GM23338 (cell line): ENCODE data around the gene NPAS3. TPM values are rescaled to one million over a fixed set of nuclear protein-coding genes. Genes with fewer than 3 reads are reported as not detected.
A peak's percentile ranks its signal among the peaks of the same experiment; 100 is the strongest.

ENCODE experiments used
- ATAC-seq: fragments of 200-7000 bp; cut with Tn5 transposase; 3 replicates; pipeline ENCODE4 v1.9.1; 2020
- DNase-seq: peaks from one replicate; pipeline ENCODE4 v3.0.0-alpha.2; 2015; ENCODE audit warnings: low spot score
- H2AFZ ChIP-seq: fragments of 200-600 bp; sonication (generic); 2 replicates; pipeline ENCODE4 v1.8.0; 2016; ENCODE audit warnings: antibody characterized with exemption, mild to moderate bottlenecking, moderate library complexity
- H3F3A ChIP-seq: fragments of 200-600 bp; sonication (generic); replicated peaks from 2 replicates; pipeline ENCODE4 v1.8.0; 2017; ENCODE audit warnings: antibody characterized with exemption, mixed run types, low read depth
- H3K27ac ChIP-seq: fragments of 200-600 bp; sonication (generic); 2 replicates; pipeline ENCODE4 v1.6.1; 2016; ENCODE audit warnings: low read depth
- H3K27me3 ChIP-seq: fragments of 200-600 bp; sonication (generic); 2 replicates; pipeline ENCODE4 v1.8.0; 2016; ENCODE audit warnings: mild to moderate bottlenecking, mixed run types, moderate library complexity; ENCODE audit not compliant: insufficient read depth
- H3K36me3 ChIP-seq: fragments of 200-600 bp; sonication (generic); 2 replicates; pipeline ENCODE4 v1.8.0; 2016; ENCODE audit warnings: mild to moderate bottlenecking; ENCODE audit not compliant: insufficient read depth
- H3K4me1 ChIP-seq: fragments of 200-600 bp; sonication (generic); 2 replicates; pipeline ENCODE4 v1.8.0; 2016; ENCODE audit warnings: mild to moderate bottlenecking, moderate library complexity; ENCODE audit not compliant: insufficient read depth
- H3K4me2 ChIP-seq: fragments of 200-600 bp; sonication (generic); 2 replicates; pipeline ENCODE4 v1.7.1; 2017; ENCODE audit warnings: mixed run types
- H3K4me3 ChIP-seq: fragments of 200-600 bp; sonication (generic); 2 replicates; pipeline ENCODE4 v1.6.1; 2016; ENCODE audit warnings: mixed run types
- H3K79me2 ChIP-seq: fragments of 200-600 bp; sonication (generic); replicated peaks from 2 replicates; pipeline ENCODE4 v1.8.0; 2017; ENCODE audit warnings: mild to moderate bottlenecking; ENCODE audit not compliant: insufficient read depth
- H3K9me2 ChIP-seq: fragments of 200-600 bp; sonication (generic); 2 replicates; pipeline ENCODE4 v1.8.0; 2017; ENCODE audit not compliant: insufficient read depth
- H4K20me1 ChIP-seq: fragments of 200-600 bp; sonication (generic); replicated peaks from 2 replicates; pipeline ENCODE4 v1.8.0; 2017; ENCODE audit warnings: mild to moderate bottlenecking; ENCODE audit not compliant: insufficient read depth
- H3K27ac Mint-ChIP-seq: 2 replicates; pipeline ENCODE4 v1.8.0; 2020; ENCODE audit warnings: inconsistent platforms, mild to moderate bottlenecking, moderate library complexity, mixed read lengths
- H3K27me3 Mint-ChIP-seq: 3 replicates; pipeline ENCODE4 v1.8.0; 2022; ENCODE audit warnings: low read depth, mild to moderate bottlenecking, moderate library complexity, mixed read lengths, inconsistent platforms; ENCODE audit not compliant: insufficient read depth, poor library complexity
- H3K36me3 Mint-ChIP-seq: 3 replicates; pipeline ENCODE4 v1.8.0; 2021; ENCODE audit warnings: low read depth, mild to moderate bottlenecking, inconsistent platforms, moderate library complexity, mixed read lengths
- H3K4me1 Mint-ChIP-seq: 3 replicates; pipeline ENCODE4 v1.8.0; 2020; ENCODE audit warnings: mild to moderate bottlenecking, inconsistent platforms, mixed read lengths
- H3K4me3 Mint-ChIP-seq: 3 replicates; pipeline ENCODE4 v1.8.0; 2021; ENCODE audit warnings: moderate library complexity, mild to moderate bottlenecking, inconsistent platforms, mixed read lengths
- H3K9me3 Mint-ChIP-seq: 3 replicates; pipeline ENCODE4 v1.8.0; 2020; ENCODE audit warnings: moderate library complexity, mild to moderate bottlenecking, inconsistent platforms, mixed read lengths
- polyA plus RNA-seq: library from polyadenylated mRNA; unstranded; fragments of >200 nt; fragmentation: Nextera tagmentation; extraction: Ambion mirVana; gene quantifications from 2 replicates; pipeline ENCODE4 v1.2.1, GENCODE V29; 2016
- total RNA-seq: library from RNA; depleted of rRNA; stranded (reverse); fragments of >200 nt; shearing (Covaris generic); gene quantifications from 2 replicates; pipeline ENCODE4 v1.2.3, GENCODE V29; 2014
- TF ChIP-seq, protein P1 (sequence below), 2 experiments: fragments of 200-600 bp in 1 of 2; sonication (generic) in 1 of 2; conservative IDR thresholded peaks; 2 replicates each; pipeline versions ENCODE4 v1.5.1 to v1.6.1; 2016 to 2017; ENCODE audit warnings: antibody characterized with exemption in 2 of 2, low read depth in 2 of 2, mild to moderate bottlenecking in 2 of 2, moderate library complexity in 1 of 2
- TF ChIP-seq, protein P2 (sequence below): fragments of 250-450 bp; sonication (Bioruptor Pico); IDR thresholded peaks from 2 replicates; pipeline ENCODE4 v1.5.0; 2020; ENCODE audit warnings: mild to moderate bottlenecking, moderate library complexity

NPAS3 gene
- total and polyA plus RNA-seq, 2 experiments from 2014 or later: 0.17 to 0.19 TPM

DNA sequence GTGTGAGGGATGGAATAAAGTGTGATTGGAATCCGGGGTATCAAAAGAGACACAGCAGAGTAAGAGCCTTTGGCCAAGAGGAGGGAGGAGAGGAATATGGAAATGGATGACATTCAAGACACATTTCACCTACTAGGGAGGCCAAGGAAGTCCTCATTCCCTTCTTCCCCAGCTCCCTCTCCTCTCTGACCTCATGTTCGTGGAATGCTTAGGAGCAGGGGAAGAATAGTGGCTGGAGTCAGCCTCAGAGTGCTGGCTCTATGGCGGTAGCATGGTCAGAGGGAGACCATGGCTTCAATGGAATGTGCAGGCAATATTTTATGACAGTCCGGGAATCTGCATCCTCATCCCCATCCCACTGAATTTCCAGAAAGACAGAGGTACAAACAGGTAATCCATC lies 815.6 kb downstream of the NPAS3 start:
- Mint-ChIP-seq H3K9me3 (no peaks in the 10 kb centered on the region), H3K4me3 (no peak overlapping the region), H3K36me3 (no peaks in the 10 kb centered on the region), H3K27ac (no peak overlapping the region), H3K27me3 (peaks cover 2% of the 10 kb centered on the region), H3K4me1 (peaks cover 5% of the 10 kb centered on the region; the same call in 2 of the 3 replicates)
- no peaks in the 10 kb centered on the region for H3F3A ChIP-seq
- H4K20me1 ChIP-seq: no peaks in the 10 kb centered on the region
- DNase-seq: peak; percentile 34
- H3K36me3 ChIP-seq: 0 out of 2 replicates have a peak, but pooled peaks cover 4% of the 10 kb centered on the region
- H3K9me2 ChIP-seq: peaks cover 10% of the 10 kb centered on the region; the same call in 1 of the 2 replicates
- H3K4me2 ChIP-seq: no peak overlapping the region
- H3K4me3 ChIP-seq: no peak overlapping the region
- no peaks in the 10 kb centered on the region for H3K4me1 ChIP-seq
- no peak overlapping the region for H3K27ac ChIP-seq
- H3K79me2 ChIP-seq: no peaks in the 10 kb centered on the region
- peak; percentile 64 for ATAC-seq
- TF ChIP-seq, protein P1, sequence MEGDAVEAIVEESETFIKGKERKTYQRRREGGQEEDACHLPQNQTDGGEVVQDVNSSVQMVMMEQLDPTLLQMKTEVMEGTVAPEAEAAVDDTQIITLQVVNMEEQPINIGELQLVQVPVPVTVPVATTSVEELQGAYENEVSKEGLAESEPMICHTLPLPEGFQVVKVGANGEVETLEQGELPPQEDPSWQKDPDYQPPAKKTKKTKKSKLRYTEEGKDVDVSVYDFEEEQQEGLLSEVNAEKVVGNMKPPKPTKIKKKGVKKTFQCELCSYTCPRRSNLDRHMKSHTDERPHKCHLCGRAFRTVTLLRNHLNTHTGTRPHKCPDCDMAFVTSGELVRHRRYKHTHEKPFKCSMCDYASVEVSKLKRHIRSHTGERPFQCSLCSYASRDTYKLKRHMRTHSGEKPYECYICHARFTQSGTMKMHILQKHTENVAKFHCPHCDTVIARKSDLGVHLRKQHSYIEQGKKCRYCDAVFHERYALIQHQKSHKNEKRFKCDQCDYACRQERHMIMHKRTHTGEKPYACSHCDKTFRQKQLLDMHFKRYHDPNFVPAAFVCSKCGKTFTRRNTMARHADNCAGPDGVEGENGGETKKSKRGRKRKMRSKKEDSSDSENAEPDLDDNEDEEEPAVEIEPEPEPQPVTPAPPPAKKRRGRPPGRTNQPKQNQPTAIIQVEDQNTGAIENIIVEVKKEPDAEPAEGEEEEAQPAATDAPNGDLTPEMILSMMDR (conservative IDR thresholded peaks at IDR 0.05; ENCODE audit: low read depth in 2 of 2): no peak
- TF ChIP-seq, protein P2, sequence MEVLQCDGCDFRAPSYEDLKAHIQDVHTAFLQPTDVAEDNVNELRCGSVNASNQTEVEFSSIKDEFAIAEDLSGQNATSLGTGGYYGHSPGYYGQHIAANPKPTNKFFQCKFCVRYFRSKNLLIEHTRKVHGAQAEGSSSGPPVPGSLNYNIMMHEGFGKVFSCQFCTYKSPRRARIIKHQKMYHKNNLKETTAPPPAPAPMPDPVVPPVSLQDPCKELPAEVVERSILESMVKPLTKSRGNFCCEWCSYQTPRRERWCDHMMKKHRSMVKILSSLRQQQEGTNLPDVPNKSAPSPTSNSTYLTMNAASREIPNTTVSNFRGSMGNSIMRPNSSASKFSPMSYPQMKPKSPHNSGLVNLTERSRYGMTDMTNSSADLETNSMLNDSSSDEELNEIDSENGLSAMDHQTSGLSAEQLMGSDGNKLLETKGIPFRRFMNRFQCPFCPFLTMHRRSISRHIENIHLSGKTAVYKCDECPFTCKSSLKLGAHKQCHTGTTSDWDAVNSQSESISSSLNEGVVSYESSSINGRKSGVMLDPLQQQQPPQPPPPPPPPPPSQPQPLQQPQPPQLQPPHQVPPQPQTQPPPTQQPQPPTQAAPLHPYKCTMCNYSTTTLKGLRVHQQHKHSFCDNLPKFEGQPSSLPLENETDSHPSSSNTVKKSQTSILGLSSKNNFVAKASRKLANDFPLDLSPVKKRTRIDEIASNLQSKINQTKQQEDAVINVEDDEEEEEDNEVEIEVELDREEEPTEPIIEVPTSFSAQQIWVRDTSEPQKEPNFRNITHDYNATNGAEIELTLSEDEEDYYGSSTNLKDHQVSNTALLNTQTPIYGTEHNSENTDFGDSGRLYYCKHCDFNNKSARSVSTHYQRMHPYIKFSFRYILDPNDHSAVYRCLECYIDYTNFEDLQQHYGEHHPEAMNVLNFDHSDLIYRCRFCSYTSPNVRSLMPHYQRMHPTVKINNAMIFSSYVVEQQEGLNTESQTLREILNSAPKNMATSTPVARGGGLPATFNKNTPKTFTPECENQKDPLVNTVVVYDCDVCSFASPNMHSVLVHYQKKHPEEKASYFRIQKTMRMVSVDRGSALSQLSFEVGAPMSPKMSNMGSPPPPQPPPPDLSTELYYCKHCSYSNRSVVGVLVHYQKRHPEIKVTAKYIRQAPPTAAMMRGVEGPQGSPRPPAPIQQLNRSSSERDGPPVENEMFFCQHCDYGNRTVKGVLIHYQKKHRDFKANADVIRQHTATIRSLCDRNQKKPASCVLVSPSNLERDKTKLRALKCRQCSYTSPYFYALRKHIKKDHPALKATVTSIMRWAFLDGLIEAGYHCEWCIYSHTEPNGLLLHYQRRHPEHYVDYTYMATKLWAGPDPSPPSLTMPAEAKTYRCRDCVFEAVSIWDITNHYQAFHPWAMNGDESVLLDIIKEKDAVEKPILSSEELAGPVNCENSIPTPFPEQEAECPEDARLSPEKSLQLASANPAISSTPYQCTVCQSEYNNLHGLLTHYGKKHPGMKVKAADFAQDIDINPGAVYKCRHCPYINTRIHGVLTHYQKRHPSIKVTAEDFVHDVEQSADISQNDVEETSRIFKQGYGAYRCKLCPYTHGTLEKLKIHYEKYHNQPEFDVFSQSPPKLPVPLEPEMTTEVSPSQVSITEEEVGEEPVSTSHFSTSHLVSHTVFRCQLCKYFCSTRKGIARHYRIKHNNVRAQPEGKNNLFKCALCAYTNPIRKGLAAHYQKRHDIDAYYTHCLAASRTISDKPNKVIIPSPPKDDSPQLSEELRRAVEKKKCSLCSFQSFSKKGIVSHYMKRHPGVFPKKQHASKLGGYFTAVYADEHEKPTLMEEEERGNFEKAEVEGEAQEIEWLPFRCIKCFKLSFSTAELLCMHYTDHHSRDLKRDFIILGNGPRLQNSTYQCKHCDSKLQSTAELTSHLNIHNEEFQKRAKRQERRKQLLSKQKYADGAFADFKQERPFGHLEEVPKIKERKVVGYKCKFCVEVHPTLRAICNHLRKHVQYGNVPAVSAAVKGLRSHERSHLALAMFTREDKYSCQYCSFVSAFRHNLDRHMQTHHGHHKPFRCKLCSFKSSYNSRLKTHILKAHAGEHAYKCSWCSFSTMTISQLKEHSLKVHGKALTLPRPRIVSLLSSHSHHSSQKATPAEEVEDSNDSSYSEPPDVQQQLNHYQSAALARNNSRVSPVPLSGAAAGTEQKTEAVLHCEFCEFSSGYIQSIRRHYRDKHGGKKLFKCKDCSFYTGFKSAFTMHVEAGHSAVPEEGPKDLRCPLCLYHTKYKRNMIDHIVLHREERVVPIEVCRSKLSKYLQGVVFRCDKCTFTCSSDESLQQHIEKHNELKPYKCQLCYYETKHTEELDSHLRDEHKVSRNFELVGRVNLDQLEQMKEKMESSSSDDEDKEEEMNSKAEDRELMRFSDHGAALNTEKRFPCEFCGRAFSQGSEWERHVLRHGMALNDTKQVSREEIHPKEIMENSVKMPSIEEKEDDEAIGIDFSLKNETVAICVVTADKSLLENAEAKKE: peak; percentile 50; the same call in 1 of the 2 replicates
- 0 out of 2 replicates have a peak overlapping the region, but pooled peaks have one; percentile 23 for H2AFZ ChIP-seq
- H3K27me3 ChIP-seq: no peaks in the 10 kb centered on the region

DNA sequence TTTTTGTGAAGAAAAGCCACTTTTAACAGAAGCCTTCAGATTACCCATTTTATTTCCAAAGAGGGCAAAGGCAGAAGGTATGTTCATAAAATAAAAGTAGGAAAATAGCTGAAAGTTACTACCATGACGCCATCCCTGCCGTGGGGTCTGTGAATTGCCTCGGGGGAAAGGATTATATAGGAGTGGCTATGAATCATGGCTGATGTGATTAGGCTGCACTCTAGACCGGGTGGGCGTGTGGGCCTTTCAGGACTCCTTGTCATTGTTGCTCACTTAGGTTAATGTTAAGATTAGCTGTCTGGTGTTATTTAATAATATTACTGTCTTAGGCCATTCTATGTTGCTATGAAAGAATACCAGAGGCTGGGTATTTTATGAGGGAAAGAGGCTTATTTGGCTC lies 816.7 kb downstream of the NPAS3 start:
- Mint-ChIP-seq H3K27me3 (peaks cover 2% of the 10 kb centered on the region), H3K36me3 (no peaks in the 10 kb centered on the region), H3K4me1 (peaks cover 5% of the 10 kb centered on the region; the same call in 2 of the 3 replicates), H3K4me3 (no peak overlapping the region), H3K27ac (no peak overlapping the region), H3K9me3 (no peaks in the 10 kb centered on the region)
- H3K27ac ChIP-seq: no peak overlapping the region
- no peaks in the 10 kb centered on the region for H3F3A ChIP-seq
- no peaks in the 10 kb centered on the region for H4K20me1 ChIP-seq
- no peaks in the 10 kb centered on the region for H3K27me3 ChIP-seq
- H3K4me2 ChIP-seq: no peak overlapping the region
- no peak overlapping the region for H3K4me3 ChIP-seq
- no peak for ATAC-seq
- H3K36me3 ChIP-seq: 0 out of 2 replicates have a peak, but pooled peaks cover 4% of the 10 kb centered on the region
- H3K79me2 ChIP-seq: no peaks in the 10 kb centered on the region
- no peak overlapping the region for H2AFZ ChIP-seq
- no peaks in the 10 kb centered on the region for H3K4me1 ChIP-seq
- peaks cover 10% of the 10 kb centered on the region; the same call in 1 of the 2 replicates for H3K9me2 ChIP-seq
- no peak for DNase-seq
- TF ChIP-seq, protein P1 (conservative IDR thresholded peaks at IDR 0.05; ENCODE audit: low read depth in 2 of 2): no peak
